HEK293 (cell line): ENCODE data around the gene SLC35B4.

ENCODE experiments used
- TCF7L2 ChIP-seq: IDR thresholded peaks from 2 replicates; pipeline ENCODE4 v1.6.1; 2011; ENCODE audit warnings: low read depth, mild to moderate bottlenecking, inconsistent platforms, low read length, moderate library complexity, borderline replicate concordance
- ZSCAN30 ChIP-seq: fragments of 450-650 bp; IDR thresholded peaks from 2 replicates; pipeline ENCODE4 v1.5.1; 2018; ENCODE audit warnings: missing biosample characterization, mild to moderate bottlenecking, missing genetic modification characterization, moderate library complexity

GRCh38 chr7:134313543-134313942, 3.2 kb downstream of the SLC35B4 start:
- TF ChIP-seq ZSCAN30 (no peak), TCF7L2 (no peak)
